Stimulated activated CD8-positive, alpha-beta memory T cell treated with anti-CD3 and anti-CD28 coated beads, Interleukin-4, amount 100 ng/mL, for 24 hours (primary cell): ENCODE measurements around the gene AGXT.

Source experiments
- DNase-seq: peaks from one replicate; pipeline ENCODE4 v3.0.0-alpha.2; 2020; ENCODE audit warnings: low read depth

Gene AGXT

GRCh38 chr2:240899468-240899865, 30.8 kb downstream of the AGXT start:
- DNase-seq, result no peak

DNA sequence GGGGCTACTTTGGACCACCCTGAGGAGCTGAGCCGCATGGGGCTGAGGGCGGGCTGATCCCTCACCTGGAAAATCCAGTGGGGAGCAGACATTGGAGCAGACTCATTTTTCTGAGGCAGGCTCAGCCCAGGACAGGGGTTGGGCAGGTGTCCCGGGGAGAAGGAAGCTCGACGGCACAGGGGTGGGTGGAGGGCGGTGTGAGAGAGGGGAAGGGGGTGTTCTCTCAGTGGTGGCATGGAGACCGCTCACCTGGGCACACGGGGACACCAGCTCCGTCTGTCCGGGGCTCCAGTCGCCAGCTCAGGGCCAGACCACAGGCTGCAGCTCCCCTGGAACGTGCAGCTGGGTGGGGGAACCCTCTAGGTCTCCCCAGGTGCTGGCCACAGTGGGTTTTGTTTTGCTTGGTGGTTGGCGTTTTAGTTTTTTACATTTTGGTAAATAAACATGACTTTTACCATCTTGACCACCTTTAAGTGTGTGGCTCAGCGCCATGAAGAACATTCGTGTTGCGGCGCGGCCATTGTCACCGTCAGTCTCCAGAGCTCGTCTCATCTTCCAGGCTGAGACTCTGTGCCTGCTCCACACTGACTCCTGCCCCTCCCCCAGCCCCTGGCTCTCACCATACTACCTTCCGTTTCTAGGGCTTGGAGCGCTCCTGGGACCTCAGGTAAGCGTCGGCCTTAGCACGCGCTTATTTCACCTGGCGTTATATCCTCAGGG, 31.7 kb downstream of the AGXT start:
- DNase-seq, result no peak

DNA sequence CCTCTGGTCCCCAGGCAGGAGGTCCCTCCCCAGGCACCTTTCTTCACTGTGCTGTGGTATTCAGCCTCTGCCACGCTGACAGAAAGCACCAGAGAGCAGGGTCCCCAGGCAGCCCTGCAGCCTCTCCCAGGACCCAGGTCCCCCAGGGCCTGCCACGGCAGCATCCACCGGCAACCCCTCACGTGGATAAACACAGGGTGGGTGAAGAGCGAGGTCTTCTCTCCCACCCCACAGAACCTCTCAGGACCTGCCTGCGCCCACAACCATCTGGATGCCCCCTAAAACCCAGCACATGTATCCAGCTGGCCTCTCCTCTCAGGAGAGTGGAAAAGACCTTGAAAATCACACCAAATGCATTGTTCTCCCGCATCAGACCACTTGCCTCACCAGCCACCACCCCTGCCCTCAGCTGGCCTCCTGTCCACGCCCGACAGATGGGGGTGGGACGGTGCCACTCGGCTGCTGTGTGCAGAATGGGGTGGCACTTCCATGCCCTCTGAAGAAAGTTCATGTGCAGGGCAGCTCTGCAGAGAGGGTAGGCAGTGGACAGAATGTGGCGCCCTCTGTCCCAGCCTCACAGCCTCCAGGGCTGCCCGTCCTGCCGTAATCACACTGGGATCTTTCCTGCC, 33.5 kb downstream of the AGXT start:
- DNase-seq, result no peak

- no peak for DNase-seq
Measured at GRCh38 chr2:240902615-240903041, 34.0 kb downstream of the AGXT start.

DNA sequence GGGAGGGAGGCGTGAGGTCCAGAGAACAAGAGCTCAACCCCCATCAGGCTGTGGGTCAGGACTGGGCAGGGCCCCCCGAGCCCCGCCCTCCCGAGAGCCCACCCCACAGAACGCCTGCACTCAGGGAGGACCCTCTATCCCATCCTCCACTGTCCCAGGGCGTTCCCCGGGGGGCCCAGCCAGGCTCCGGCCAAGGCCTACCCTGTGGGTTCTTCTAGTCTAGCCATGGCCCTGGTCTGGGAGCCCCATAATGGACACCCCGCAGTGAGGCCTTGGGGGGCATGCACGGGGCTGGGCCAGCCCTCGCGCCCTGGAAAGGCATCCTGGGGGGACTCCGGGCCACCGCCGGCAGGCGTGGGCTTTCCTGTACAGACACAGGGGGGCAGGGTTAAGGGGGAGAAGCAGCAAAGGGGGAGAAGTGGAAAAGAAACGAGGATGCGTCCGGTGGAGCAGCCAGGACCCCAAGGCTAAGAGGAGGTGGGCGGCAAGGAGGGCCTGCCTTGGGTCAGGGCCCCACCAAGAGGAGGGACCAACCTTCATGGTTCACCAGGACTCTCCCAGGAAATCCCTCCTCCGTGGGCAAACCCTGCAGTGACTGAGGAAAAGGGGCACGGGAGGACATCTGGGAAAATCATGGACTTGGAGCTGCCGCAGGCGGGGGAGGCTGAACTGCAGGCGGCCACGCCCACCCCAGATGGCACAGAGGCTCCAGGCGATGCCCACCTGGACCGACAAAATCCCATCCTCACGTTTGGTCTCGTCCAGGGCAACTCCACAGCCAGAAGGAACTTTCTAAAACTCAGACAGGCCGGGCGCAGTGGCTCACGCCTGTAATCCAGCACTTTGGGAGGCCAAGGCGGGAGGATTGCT, 34.8 kb downstream of the AGXT start:
- no peak for DNase-seq

- DNase-seq, result no peak
Measured at GRCh38 chr2:240904216-240905175, 35.9 kb downstream of the AGXT start.

- DNase-seq, result no peak
Measured at GRCh38 chr2:240905176-240905781, 36.7 kb downstream of the AGXT start.

DNA sequence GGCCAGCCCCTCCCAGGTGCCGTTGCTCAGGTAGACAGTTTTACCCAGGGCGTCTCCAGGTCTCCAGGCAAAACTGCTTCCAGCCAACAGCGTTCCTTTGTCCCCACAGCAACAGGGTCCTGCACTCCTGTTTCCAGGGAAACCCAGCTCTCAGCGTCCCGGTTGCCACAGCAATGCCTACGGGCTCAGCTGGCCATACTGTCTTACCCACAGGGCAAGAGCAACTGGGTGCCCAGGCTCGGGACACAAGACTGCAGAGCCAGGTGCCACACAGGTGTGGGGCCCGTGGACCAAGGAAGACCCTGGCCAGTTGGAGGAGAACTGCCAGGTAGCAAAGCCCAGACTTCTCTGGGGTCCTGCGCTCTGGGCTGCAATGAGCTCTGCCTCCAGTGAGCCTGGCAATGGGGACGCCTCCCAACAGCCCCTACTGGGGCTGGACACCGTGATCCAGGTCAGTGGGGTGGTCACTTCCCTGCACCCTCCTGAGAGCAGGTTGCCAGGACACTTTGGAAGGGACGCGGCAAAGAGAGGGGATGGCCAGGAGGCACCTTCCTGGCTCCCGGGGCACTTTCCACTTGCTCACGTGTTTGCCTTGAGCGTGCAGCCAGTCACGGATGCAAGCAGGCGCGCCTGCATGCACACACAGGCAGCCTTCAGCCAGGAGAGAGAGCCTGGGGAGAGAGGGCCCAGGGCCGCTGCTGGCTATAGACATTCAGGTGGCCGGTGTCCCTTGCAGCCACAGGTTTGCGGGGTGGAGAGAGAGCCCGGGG, 37.7 kb downstream of the AGXT start, which contains the start of gene CROCC2:
Gene CROCC2 (plus strand): TSS at position 196 of the 770 bp plus-strand sequence. CDS start 178 bp downstream, at position 374.
- no peak for DNase-seq

DNA sequence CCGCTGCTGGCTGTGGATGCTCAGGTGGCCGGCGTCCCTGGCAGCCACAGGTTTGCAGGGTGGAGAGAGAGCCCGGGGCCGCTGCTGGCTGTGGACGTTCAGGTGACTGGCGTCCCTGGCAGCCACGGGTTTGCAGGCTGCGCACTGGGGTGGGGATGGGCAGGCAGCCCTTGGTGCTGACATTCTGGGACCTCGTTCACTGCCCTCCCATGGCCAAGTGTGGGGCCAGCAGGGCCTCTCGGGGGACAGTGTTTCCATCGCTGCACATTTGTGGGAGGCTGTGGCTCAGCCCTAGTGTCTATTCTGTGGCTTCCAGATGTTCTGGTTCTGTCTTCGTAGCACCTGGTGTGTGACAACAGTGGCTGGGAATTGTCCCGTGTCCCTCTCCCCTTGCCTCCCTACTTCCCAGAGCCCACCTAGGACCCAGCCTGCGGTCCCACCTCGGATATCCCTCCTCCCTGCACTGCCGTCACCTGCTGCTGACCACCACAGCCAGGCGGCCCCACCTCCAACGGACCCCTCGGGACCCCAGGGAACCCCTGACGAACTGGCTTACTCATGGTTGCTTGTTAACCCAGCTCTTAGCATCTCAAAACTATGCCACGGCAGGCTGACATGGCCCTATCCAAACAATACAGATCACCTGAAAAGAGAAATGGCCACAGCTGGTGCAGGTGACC, 38.4 kb downstream of the AGXT start:
- DNase-seq, result no peak

GRCh38 chr2:240909216-240909974, 40.8 kb downstream of the AGXT start:
- no peak for DNase-seq

DNA sequence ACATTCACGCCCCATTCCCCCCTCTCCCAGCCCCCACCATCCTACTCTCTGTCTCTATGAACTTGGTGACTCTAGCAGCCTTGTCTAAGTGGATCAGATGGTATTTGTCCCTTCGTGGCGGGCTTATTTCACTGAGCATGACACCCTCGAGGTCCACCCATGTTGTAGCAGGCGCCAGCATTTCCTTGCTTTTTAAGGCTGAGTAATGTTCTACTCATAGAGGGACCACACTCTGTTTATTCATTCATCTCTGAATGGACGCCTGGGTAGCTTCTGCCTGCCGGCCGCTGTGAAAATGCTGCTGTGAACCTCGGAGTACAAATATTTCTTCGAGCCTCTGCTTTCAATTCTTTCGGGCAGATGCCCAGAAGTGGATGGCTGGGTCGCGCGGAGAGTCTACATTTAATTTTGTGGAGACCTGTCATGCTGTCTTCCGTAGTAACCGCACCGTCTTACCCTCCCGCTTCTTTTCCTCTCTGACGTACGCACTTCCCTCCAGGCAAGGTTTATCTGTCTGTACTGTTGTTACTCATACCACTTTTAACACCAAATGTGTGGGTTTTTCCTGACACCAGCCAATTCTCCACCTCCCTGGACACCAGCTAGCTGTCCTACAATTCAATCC, 43.1 kb downstream of the AGXT start:
- DNase-seq, result no peak

DNA sequence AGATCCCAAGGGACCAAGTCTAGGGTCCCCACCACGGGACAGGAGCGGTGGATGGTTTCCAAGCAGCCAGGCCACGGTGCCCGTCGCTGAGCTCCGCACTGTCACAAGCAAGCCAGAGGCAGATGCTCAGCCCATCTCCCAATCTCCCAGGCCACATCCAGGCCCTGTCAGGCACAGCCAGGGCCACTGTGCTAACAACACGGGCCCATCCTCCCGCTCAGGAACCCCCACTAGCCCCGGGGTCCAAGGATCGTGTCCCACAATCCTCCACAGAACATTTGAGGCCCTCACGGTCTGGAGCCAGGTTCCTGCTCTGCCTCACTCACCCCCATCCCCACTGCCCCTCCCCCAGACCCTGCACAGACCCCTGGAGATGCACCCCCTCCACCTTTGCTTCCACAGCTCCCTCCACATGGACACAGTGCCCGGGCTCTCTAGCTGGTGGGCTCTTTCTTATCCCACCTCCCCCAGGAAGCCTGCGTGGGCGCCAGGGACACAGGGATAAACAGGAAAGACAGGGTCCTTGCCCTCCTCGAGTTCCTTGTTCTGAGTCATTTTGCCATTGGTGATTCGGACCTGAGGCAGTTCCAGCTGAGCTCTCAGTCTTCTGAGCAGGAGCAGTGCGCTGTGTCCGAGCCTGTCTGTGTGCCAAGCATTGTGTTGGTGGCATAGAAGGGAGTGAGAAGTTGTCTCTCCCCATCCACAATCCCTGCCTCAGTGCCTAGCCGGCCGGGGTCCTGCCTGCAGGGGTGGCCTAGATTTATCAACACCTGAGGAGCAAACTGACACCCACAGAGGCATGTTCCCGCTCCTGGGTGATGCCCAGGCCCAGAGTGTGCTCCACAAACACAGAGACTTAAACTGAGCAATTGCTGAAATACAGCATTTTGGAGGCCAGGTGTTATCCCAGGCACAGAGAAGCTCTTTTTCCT, 44.5 kb downstream of the AGXT start:
- DNase-seq, result no peak

DNA sequence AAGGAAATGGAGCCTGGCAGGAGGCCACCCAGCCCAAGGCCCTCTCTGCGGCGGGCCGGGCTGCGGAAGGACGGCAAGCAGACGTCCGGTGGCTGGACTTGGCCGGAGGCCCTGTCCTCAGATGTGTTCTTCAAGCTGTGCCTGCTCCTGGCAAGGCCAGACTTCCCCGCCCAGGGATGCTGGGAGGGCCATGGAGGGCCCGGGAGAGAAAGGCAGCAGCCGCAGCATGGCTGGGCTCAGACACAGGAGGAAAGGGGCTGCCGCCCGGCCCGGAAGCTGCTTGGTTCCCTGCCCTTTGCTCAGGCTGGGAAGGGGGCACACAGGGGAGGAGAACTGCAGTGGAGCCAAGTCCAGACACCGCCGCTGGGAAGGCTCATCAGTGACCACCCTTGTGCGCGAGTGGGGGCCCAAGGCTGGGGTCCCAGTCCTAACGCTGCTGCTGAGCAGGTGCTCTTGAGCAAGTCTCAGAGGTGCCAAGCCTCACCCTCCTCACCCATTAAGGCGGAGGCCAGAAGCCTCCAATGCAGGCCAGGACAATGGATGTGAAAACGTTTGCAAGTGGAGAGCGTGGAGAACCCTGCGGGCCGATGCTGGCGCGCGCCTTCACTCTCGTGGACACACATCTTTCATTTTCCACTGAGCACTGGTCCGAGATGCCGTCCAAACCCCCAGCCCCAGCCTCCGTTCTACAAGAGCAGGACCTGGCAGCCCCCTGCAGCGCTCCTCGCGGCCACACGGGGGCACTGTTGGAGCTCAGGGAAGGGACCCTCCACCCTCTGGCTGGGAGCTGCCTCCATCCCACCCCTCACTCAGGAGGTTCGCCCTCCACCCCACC, 45.4 kb downstream of the AGXT start:
- peak; percentile 54 for DNase-seq

DNA sequence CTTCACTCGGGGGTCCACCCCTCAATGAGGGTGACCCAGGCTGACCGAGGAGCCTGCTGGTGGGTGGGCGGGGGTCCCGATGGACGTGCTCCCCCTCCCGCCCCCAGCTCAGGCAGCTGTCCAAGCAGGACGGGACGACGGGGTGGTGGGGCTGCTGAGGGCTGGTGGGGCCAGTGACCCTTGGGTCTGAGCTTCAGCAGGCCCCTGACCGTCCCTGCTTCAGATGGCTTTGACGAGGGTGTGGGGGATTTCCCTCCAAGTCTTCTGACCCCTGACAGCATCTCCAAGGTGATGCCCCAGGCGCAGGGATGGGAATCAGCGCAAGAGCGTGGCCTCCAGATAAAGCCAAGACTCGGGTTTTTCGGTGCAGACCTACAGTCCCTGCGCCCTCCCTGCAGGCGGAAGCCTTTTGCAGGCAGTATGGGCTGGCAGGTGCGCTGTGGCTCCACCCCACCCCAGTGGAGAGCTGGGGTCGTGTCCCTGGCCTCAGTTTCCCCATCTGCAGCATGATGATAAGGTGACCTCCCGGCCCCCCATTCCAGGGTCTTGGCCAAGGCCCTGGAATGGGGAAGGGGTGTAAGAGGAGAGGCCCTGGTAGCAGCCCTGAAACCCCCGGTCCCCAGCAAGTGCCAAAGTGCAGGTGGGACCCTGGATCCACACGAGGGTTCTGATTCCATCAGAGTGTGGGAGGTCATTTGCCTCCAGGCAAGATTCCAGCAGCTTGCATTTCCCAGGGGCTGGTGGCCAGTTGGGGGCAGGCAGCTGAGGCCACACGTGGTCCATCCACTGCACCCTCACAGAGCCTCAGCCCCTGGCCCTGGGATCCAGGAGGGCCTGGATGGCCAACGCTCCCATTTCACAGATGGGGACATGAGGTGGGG, 46.3 kb downstream of the AGXT start:
- DNase-seq, result no peak

- DNase-seq, result no peak
Measured at GRCh38 chr2:240915526-240916341, 47.1 kb downstream of the AGXT start.
